22Rv1 (cell line): ENCODE measurements around the gene MEF2A.

Experiments
- ZFX ChIP-seq: fragments of 450-650 bp; IDR thresholded peaks from 2 replicates; pipeline ENCODE4 v1.6.1; 2017; ENCODE audit warnings: antibody characterized with exemption, borderline replicate concordance
- TF ChIP-seq, protein P1 (sequence below): fragments of 450-650 bp; IDR thresholded peaks from 2 replicates; pipeline ENCODE4 v1.5.1; 2017; ENCODE audit warnings: mild to moderate bottlenecking

DNA sequence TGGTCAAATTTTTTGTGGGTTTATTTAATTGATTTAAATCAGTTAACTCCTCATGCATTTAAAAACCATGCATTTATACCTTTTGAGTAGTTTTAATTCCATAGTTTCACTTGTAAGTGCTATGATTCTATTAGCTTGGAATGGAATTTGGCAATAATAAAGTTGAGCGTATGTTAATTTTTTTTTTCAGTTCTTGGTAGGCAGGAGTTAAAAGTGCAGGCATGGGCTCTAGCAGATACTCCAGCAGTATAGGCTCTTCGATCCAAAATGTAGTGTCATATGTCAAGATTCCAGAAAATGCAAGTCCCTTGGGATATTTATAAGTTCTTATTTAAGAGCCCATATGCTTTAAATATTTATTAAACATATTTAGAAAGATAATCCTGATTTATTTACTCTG is 97.1 kb downstream of the MEF2A start:
- TF ChIP-seq, protein P1, sequence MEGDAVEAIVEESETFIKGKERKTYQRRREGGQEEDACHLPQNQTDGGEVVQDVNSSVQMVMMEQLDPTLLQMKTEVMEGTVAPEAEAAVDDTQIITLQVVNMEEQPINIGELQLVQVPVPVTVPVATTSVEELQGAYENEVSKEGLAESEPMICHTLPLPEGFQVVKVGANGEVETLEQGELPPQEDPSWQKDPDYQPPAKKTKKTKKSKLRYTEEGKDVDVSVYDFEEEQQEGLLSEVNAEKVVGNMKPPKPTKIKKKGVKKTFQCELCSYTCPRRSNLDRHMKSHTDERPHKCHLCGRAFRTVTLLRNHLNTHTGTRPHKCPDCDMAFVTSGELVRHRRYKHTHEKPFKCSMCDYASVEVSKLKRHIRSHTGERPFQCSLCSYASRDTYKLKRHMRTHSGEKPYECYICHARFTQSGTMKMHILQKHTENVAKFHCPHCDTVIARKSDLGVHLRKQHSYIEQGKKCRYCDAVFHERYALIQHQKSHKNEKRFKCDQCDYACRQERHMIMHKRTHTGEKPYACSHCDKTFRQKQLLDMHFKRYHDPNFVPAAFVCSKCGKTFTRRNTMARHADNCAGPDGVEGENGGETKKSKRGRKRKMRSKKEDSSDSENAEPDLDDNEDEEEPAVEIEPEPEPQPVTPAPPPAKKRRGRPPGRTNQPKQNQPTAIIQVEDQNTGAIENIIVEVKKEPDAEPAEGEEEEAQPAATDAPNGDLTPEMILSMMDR = no peak
- TF ChIP-seq ZFX = no peak
